Fibroblast of lung (primary cell): ENCODE results near the gene TRPM3.

ENCODE experiments used
- EZH2 ChIP-seq: IDR thresholded peaks from 2 replicates; pipeline ENCODE4 v1.5.1; 2012; ENCODE audit warnings: low read length, control low read depth, mild to moderate bottlenecking; ENCODE audit errors: missing control alignments
- TF ChIP-seq, protein P1 (sequence below), 2 donors: IDR thresholded peaks in 1 of 2; conservative IDR thresholded peaks in 1 of 2; 1 replicate in 1 of 2; 2 replicates in 1 of 2; pipeline ENCODE4 v1.5.1; 2011 to 2012; ENCODE audit warnings: low read length in 2 of 2, control low read depth in 1 of 2, inconsistent platforms in 1 of 2, low read depth in 1 of 2, mild to moderate bottlenecking in 1 of 2

DNA sequence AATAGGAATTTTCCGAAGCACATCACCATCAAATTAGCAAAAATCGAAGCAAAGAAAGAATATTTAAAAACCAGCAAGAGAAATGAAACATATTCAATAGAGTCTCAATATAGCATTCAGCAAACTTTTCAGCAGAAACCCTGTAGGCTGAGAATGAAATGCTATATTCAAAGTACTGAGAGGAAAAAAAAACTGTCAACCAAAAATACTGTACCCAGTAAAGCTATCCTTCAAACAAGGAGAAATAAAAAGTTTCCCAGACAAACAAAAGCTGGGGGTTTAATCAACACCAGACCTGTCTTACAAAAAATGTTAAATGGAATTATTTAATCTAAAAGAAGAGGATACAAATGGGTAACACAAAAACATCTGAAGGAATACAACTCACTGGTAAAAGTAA is 116.0 kb downstream of the TRPM3 start:
- TF ChIP-seq, protein P1, sequence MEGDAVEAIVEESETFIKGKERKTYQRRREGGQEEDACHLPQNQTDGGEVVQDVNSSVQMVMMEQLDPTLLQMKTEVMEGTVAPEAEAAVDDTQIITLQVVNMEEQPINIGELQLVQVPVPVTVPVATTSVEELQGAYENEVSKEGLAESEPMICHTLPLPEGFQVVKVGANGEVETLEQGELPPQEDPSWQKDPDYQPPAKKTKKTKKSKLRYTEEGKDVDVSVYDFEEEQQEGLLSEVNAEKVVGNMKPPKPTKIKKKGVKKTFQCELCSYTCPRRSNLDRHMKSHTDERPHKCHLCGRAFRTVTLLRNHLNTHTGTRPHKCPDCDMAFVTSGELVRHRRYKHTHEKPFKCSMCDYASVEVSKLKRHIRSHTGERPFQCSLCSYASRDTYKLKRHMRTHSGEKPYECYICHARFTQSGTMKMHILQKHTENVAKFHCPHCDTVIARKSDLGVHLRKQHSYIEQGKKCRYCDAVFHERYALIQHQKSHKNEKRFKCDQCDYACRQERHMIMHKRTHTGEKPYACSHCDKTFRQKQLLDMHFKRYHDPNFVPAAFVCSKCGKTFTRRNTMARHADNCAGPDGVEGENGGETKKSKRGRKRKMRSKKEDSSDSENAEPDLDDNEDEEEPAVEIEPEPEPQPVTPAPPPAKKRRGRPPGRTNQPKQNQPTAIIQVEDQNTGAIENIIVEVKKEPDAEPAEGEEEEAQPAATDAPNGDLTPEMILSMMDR (conservative IDR thresholded peaks at IDR 0.05 in 1 of 2, IDR thresholded peaks at IDR 0.05 in 1 of 2; ENCODE audit: low read depth in 1 of 2, low read length in 2 of 2): no peak
- no peak for TF ChIP-seq EZH2
